Mesendoderm (in vitro differentiated cells): ENCODE measurements around the gene MTCH1.

Experiments used
- DNase-seq: peaks from one replicate; pipeline ENCODE4 v3.0.0; 2013
- H2AK5ac ChIP-seq: 2 replicates; pipeline ENCODE4 v1.6.1; 2013; ENCODE audit warnings: low read length, inconsistent platforms
- H2BK120ac ChIP-seq: 2 replicates; pipeline ENCODE4 v1.6.1; 2013; ENCODE audit warnings: low read depth, mild to moderate bottlenecking, low read length, moderate library complexity, mixed read lengths
- H2BK15ac ChIP-seq: replicated peaks from 2 replicates; pipeline ENCODE4 v1.6.1; 2013; ENCODE audit warnings: low read depth, mild to moderate bottlenecking, moderate library complexity
- H2BK5ac ChIP-seq: 2 replicates; pipeline ENCODE4 v1.6.1; 2013; ENCODE audit warnings: low read length, inconsistent platforms
- H3K18ac ChIP-seq: 2 replicates; pipeline ENCODE4 v1.6.1; 2013; ENCODE audit warnings: mild to moderate bottlenecking, low read length, mixed read lengths
- H3K23ac ChIP-seq: one replicate; pipeline ENCODE4 v1.6.1; 2013; ENCODE audit warnings: low read length
- H3K27ac ChIP-seq: 2 replicates; pipeline ENCODE4 v1.5.1; 2013; ENCODE audit warnings: low read depth, mild to moderate bottlenecking, inconsistent platforms, low read length, moderate library complexity
- H3K27me3 ChIP-seq: 2 replicates; pipeline ENCODE4 v1.6.1; 2013; ENCODE audit warnings: low read length, control low read depth, mild to moderate bottlenecking, inconsistent platforms; ENCODE audit not compliant: insufficient read depth, poor library complexity
- H3K36me3 ChIP-seq: 2 replicates; pipeline ENCODE4 v1.6.1; 2013; ENCODE audit warnings: low read length, inconsistent platforms; ENCODE audit not compliant: control insufficient read depth, insufficient read depth
- H3K4ac ChIP-seq: one replicate; pipeline ENCODE4 v1.6.1; 2013; ENCODE audit warnings: low read depth, mild to moderate bottlenecking, low read length, moderate library complexity
- H3K4me1 ChIP-seq: 2 replicates; pipeline ENCODE4 v1.6.1; 2013; ENCODE audit warnings: low read depth, low read length, inconsistent platforms; ENCODE audit not compliant: control insufficient read depth
- H3K4me2 ChIP-seq: 2 replicates; pipeline ENCODE4 v1.6.1; 2013; ENCODE audit warnings: low read length
- H3K4me3 ChIP-seq: 2 replicates; pipeline ENCODE4 v1.5.1; 2013; ENCODE audit warnings: mild to moderate bottlenecking, low read length
- H3K56ac ChIP-seq: one replicate; pipeline ENCODE4 v1.6.1; 2013; ENCODE audit warnings: low read length
- H3K79me1 ChIP-seq: 2 replicates; pipeline ENCODE4 v1.6.1; 2013; ENCODE audit warnings: low read length, inconsistent platforms
- H3K79me2 ChIP-seq: 2 replicates; pipeline ENCODE4 v1.6.1; 2013; ENCODE audit warnings: mild to moderate bottlenecking, low read length; ENCODE audit not compliant: control insufficient read depth, insufficient read depth
- H3K9ac ChIP-seq: 2 replicates; pipeline ENCODE4 v1.6.1; 2013; ENCODE audit warnings: low read length, inconsistent platforms
- H4K5ac ChIP-seq: one replicate; pipeline ENCODE4 v1.6.1; 2013; ENCODE audit warnings: low read length
- H4K8ac ChIP-seq: one replicate; pipeline ENCODE4 v1.6.1; 2013; ENCODE audit warnings: low read depth, mild to moderate bottlenecking, control low read depth, low read length, moderate library complexity
- WGBS: extraction: QIAGEN DNeasy Blood & Tissue Kit; methylation state at CpG from one replicate; pipeline ENCODE4 v1.1.7; 2013; ENCODE audit warnings: low lambda C conversion rate, missing lambda C conversion rate; ENCODE audit not compliant: insufficient coverage; ENCODE audit errors: extremely low coverage; 5-methylcytosine and 5-hydroxymethylcytosine counted together

The MTCH1 gene

GRCh38 chr6:36961441-36962435 lies 24.3 kb downstream of the MTCH1 start:
- Histone ChIP-seq H3K56ac (no peak overlapping the region), H2BK120ac (no peak overlapping the region), H2AK5ac (no peak overlapping the region), H3K4me3 (no peak overlapping the region), H3K27me3 (no peaks in the 10 kb centered on the region), H3K18ac (no peak overlapping the region), H2BK5ac (no peak overlapping the region), H3K79me1 (no peaks in the 10 kb centered on the region), H3K36me3 (peaks cover 1% of the 10 kb centered on the region), H4K5ac (no peak overlapping the region), H3K4me1 (no peaks in the 10 kb centered on the region), H3K79me2 (no peaks in the 10 kb centered on the region), H4K8ac (no peak overlapping the region), H3K27ac (no peak overlapping the region), H3K23ac (no peak overlapping the region), H3K4ac (no peak overlapping the region), H2BK15ac (no peak overlapping the region), H3K9ac (no peak overlapping the region), H3K4me2 (no peak overlapping the region)
- no CpG with 5 or more reads among the region's 40 CpGs for WGBS
- DNase-seq: no peak

- no peak overlapping the region for H3K4me3 ChIP-seq
- H3K9ac ChIP-seq: no peak overlapping the region
- no peak overlapping the region for H3K4ac ChIP-seq
- H2AK5ac ChIP-seq: no peak overlapping the region
- no peak overlapping the region for H2BK5ac ChIP-seq
- no peak overlapping the region for H3K23ac ChIP-seq
- H3K4me2 ChIP-seq: no peak overlapping the region
- H3K36me3 ChIP-seq: no peaks in the 10 kb centered on the region
- DNase-seq: no peak
- H3K18ac ChIP-seq: no peak overlapping the region
- H3K79me2 ChIP-seq: no peaks in the 10 kb centered on the region
- H4K8ac ChIP-seq: no peak overlapping the region
- H3K56ac ChIP-seq: no peak overlapping the region
- no peak overlapping the region for H4K5ac ChIP-seq
- H2BK15ac ChIP-seq: no peak overlapping the region
- H3K79me1 ChIP-seq: no peaks in the 10 kb centered on the region
- H3K27ac ChIP-seq: no peak overlapping the region
- no CpG with 5 or more reads among the region's 17 CpGs for WGBS
- H2BK120ac ChIP-seq: no peak overlapping the region
- H3K27me3 ChIP-seq: no peaks in the 10 kb centered on the region
- peaks cover 7% of the 10 kb centered on the region for H3K4me1 ChIP-seq
Observed at GRCh38 chr6:36959555-36960250, 26.3 kb downstream of the MTCH1 start.

- no peaks in the 10 kb centered on the region for H3K79me2 ChIP-seq
- H3K79me1 ChIP-seq: no peaks in the 10 kb centered on the region
- H3K36me3 ChIP-seq: no peaks in the 10 kb centered on the region
- H4K8ac ChIP-seq: no peak overlapping the region
- H2BK5ac ChIP-seq: no peak overlapping the region
- no peak overlapping the region for H2AK5ac ChIP-seq
- WGBS: no CpG with 5 or more reads among the region's 44 CpGs
- H3K4me3 ChIP-seq: no peak overlapping the region
- no peak overlapping the region for H4K5ac ChIP-seq
- H3K4ac ChIP-seq: no peak overlapping the region
- H3K56ac ChIP-seq: no peak overlapping the region
- H3K4me1 ChIP-seq: peaks cover 7% of the 10 kb centered on the region
- no peaks in the 10 kb centered on the region for H3K27me3 ChIP-seq
- no peak overlapping the region for H3K4me2 ChIP-seq
- no peak overlapping the region for H3K9ac ChIP-seq
- no peak overlapping the region for H3K18ac ChIP-seq
- H2BK120ac ChIP-seq: no peak overlapping the region
- no peak overlapping the region for H2BK15ac ChIP-seq
- H3K23ac ChIP-seq: no peak overlapping the region
- no peak overlapping the region for H3K27ac ChIP-seq
- DNase-seq: peak; percentile 31
Observed at GRCh38 chr6:36958775-36959554, 27.0 kb downstream of the MTCH1 start.

GRCh38 chr6:36957773-36958271 lies 28.2 kb downstream of the MTCH1 start:
- H3K23ac ChIP-seq: no peak overlapping the region
- no peak overlapping the region for H3K56ac ChIP-seq
- no peaks in the 10 kb centered on the region for H3K36me3 ChIP-seq
- H4K5ac ChIP-seq: no peak overlapping the region
- H2BK15ac ChIP-seq: no peak overlapping the region
- no peak for DNase-seq
- H3K18ac ChIP-seq: no peak overlapping the region
- no peak overlapping the region for H3K27ac ChIP-seq
- H4K8ac ChIP-seq: no peak overlapping the region
- no peak overlapping the region for H2BK120ac ChIP-seq
- H3K4ac ChIP-seq: no peak overlapping the region
- no peaks in the 10 kb centered on the region for H3K27me3 ChIP-seq
- H3K9ac ChIP-seq: no peak overlapping the region
- H2AK5ac ChIP-seq: no peak overlapping the region
- no peaks in the 10 kb centered on the region for H3K79me1 ChIP-seq
- peaks cover 7% of the 10 kb centered on the region for H3K4me1 ChIP-seq
- H2BK5ac ChIP-seq: no peak overlapping the region
- no peak overlapping the region for H3K4me3 ChIP-seq
- H3K4me2 ChIP-seq: no peak overlapping the region
- H3K79me2 ChIP-seq: no peaks in the 10 kb centered on the region
- WGBS: no CpG with 5 or more reads among the region's 9 CpGs

GRCh38 chr6:36956446-36956820 lies 29.6 kb downstream of the MTCH1 start:
- no peaks in the 10 kb centered on the region for H3K79me2 ChIP-seq
- H3K9ac ChIP-seq: no peak overlapping the region
- H2BK120ac ChIP-seq: no peak overlapping the region
- H2BK5ac ChIP-seq: no peak overlapping the region
- H3K27me3 ChIP-seq: no peaks in the 10 kb centered on the region
- H3K18ac ChIP-seq: no peak overlapping the region
- no peaks in the 10 kb centered on the region for H3K36me3 ChIP-seq
- no peak overlapping the region for H2AK5ac ChIP-seq
- DNase-seq: no peak
- H3K4me1 ChIP-seq: peaks cover 7% of the 10 kb centered on the region
- H3K56ac ChIP-seq: no peak overlapping the region
- no peak overlapping the region for H3K23ac ChIP-seq
- H3K4me2 ChIP-seq: no peak overlapping the region
- no peak overlapping the region for H4K8ac ChIP-seq
- no peak overlapping the region for H3K4me3 ChIP-seq
- no peak overlapping the region for H2BK15ac ChIP-seq
- no peak overlapping the region for H3K27ac ChIP-seq
- no peak overlapping the region for H3K4ac ChIP-seq
- H3K79me1 ChIP-seq: no peaks in the 10 kb centered on the region
- H4K5ac ChIP-seq: no peak overlapping the region
